Thymus (tissue), 11 donors: ENCODE measurements around the gene TM9SF2. TPM values are rescaled to one million over a fixed set of nuclear protein-coding genes. Genes with fewer than 3 reads are reported as not detected.

Source experiments
- DNase-seq, 9 donors: peaks; one replicate each; pipeline ENCODE4 v3.0.0-alpha.2; 2013; ENCODE audit warnings: low spot score in 9 of 9, low read depth in 6 of 9, missing footprints in 1 of 9
- H3K27ac ChIP-seq, 2 donors: one replicate each; pipeline ENCODE4 v1.5.1; 2013; ENCODE audit warnings: control low read depth in 1 of 2, low read depth in 1 of 2, low read length in 1 of 2, mild to moderate bottlenecking in 1 of 2, moderate library complexity in 1 of 2
- H3K27me3 ChIP-seq, 2 donors: one replicate each; pipeline ENCODE4 v1.5.1; 2013; ENCODE audit warnings: low read length in 1 of 2; ENCODE audit not compliant: control insufficient read depth in 2 of 2, insufficient read depth in 1 of 2
- H3K36me3 ChIP-seq, 2 donors: one replicate each; pipeline ENCODE4 v1.5.1; 2013; ENCODE audit warnings: low read length in 1 of 2, mild to moderate bottlenecking in 1 of 2, moderate library complexity in 1 of 2; ENCODE audit not compliant: control insufficient read depth in 2 of 2, insufficient read depth in 2 of 2
- H3K4me1 ChIP-seq, 2 donors: one replicate each; pipeline ENCODE4 v1.5.1; 2013; ENCODE audit warnings: low read length in 2 of 2; ENCODE audit not compliant: control insufficient read depth in 2 of 2, insufficient read depth in 2 of 2
- H3K4me3 ChIP-seq, 2 donors: one replicate each; pipeline ENCODE4 v1.5.1; 2013; ENCODE audit warnings: low read length in 2 of 2, control low read depth in 1 of 2, mild to moderate bottlenecking in 1 of 2
- H3K9me3 ChIP-seq, 2 donors: one replicate each; pipeline ENCODE4 v1.5.1; 2013; ENCODE audit warnings: low read length in 1 of 2, mild to moderate bottlenecking in 1 of 2; ENCODE audit not compliant: control insufficient read depth in 2 of 2, insufficient read depth in 1 of 2
- WGBS: extraction: QIAGEN DNeasy Blood & Tissue Kit; methylation state at CpG from one replicate; pipeline ENCODE4 v1.1.7; 2013; 5-methylcytosine and 5-hydroxymethylcytosine counted together
- polyA plus RNA-seq: library from polyadenylated mRNA; stranded (reverse); fragments of 200-250 nt; gene quantifications from one replicate; pipeline ENCODE4 v1.2.3, GENCODE V29; 2013
- total RNA-seq: library from RNA; stranded (reverse); fragments of 120-200 nt; gene quantifications from one replicate; pipeline ENCODE4 v1.2.4, GENCODE V29; 2013
- donor health status: healthy.

TM9SF2 gene
- total and polyA plus RNA-seq, 2 donors = 61.6 to 71.3 TPM

DNA sequence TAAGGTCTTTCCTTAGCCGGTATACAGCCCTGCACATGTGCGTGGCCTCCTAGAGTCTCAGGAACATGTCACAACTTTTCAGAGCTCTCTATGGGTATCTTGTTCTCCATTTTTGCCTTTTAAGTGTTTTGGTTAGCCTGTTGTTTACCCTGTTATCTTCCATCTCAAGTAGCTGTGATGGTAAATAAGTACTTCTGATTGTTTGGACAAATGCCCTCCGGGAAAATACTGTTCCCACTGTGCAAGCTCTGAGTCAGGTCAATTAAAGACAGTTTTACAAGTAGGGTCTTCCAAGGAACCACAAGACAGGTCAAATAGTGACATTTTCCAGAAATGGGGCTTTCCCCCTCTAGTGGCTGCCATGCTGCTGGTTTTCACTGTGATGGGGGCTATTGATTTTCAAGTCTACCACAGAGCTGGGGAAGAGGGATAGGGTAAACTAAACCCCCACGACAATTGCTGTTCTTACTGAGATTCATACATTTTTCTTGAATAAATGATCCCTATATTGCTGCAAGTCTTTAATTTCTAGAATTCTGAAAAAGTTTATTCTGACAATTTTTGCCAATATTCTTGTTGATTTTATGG, 109.5 kb downstream of the TM9SF2 start:
- Histone ChIP-seq H3K9me3 (peaks cover 0 to 5% of the 10 kb centered on the region in 2 donors), H3K27ac (no peak overlapping the region), H3K4me1 (peaks cover 1 to 8% of the 10 kb centered on the region in 2 donors), H3K36me3 (no peaks in the 10 kb centered on the region), H3K4me3 (no peak overlapping the region), H3K27me3 (no peaks in the 10 kb centered on the region)
- no peak for DNase-seq
- WGBS = 95% methylated on average over 4 of the region's 4 CpGs

Other genes with a start within 250 kb of the TM9SF2 start
- gene GPR18, start 243.1 kb upstream of the TM9SF2 start, total RNA-seq = 8.1 TPM
- 6.7 TPM for gene GPR18, start 243.1 kb upstream of the TM9SF2 start, polyA plus RNA-seq
- gene GPR183, start 194.1 kb upstream of the TM9SF2 start, total RNA-seq = 32.4 TPM
- gene GPR183, start 194.1 kb upstream of the TM9SF2 start, polyA plus RNA-seq = 33.0 TPM
- 4.3 TPM for gene CLYBL, start 105.2 kb downstream of the TM9SF2 start, total RNA-seq
- gene CLYBL, start 105.2 kb downstream of the TM9SF2 start, polyA plus RNA-seq = 9.0 TPM